Dendritic cell treated with granulocyte-macrophage colony-stimulating factor and Interleukin-4, amounts not matched to agents 40 ng/mL and 50 ng/mL, for 4 days (primary cell): ENCODE results near the gene CLCN2.
A peak's percentile ranks its signal among the peaks of the same experiment; 100 is the strongest.

ENCODE experiments used
- H3K27ac Mint-ChIP-seq: one replicate; pipeline ENCODE4 v1.8.0; 2022; ENCODE audit warnings: mild to moderate bottlenecking, mixed read lengths
- H3K27me3 Mint-ChIP-seq: one replicate; pipeline ENCODE4 v1.8.0; 2022; ENCODE audit warnings: mild to moderate bottlenecking, mixed read lengths
- H3K36me3 Mint-ChIP-seq: one replicate; pipeline ENCODE4 v1.8.0; 2022; ENCODE audit warnings: low read depth, mixed read lengths
- H3K4me1 Mint-ChIP-seq: one replicate; pipeline ENCODE4 v1.8.0; 2022; ENCODE audit warnings: low read depth, mixed read lengths
- H3K4me3 Mint-ChIP-seq: one replicate; pipeline ENCODE4 v1.8.0; 2022; ENCODE audit warnings: mild to moderate bottlenecking, moderate library complexity, mixed read lengths
- H3K9me3 Mint-ChIP-seq: one replicate; pipeline ENCODE4 v1.8.0; 2022; ENCODE audit warnings: mixed read lengths
- intact Hi-C: fragments of 100-400 bp; cut with micrococcal nuclease; formaldehyde crosslinking; loops from one replicate; pipeline ENCODE4 v1.15.0; 2022

The CLCN2 gene

GRCh38 chr3:184386047-184386806, 24.8 kb upstream of the CLCN2 start:
- Mint-ChIP-seq H3K9me3 (no peaks in the 10 kb centered on the region), H3K4me3 (no peak overlapping the region), H3K4me1 (peaks cover 19% of the 10 kb centered on the region), H3K36me3 (no peaks in the 10 kb centered on the region), H3K27ac (no peak overlapping the region), H3K27me3 (peaks cover 81% of the 10 kb centered on the region)
- intact Hi-C loops, result no loop called here

GRCh38 chr3:184384856-184385422, 23.5 kb upstream of the CLCN2 start:
- H3K9me3 Mint-ChIP-seq, result no peaks in the 10 kb centered on the region
- no peaks in the 10 kb centered on the region for H3K36me3 Mint-ChIP-seq
- intact Hi-C loops, result no loop called here
- peaks cover 26% of the 10 kb centered on the region for H3K4me1 Mint-ChIP-seq
- no peak overlapping the region for H3K27ac Mint-ChIP-seq
- no peak overlapping the region for H3K4me3 Mint-ChIP-seq
- peaks cover 78% of the 10 kb centered on the region for H3K27me3 Mint-ChIP-seq

- no peaks in the 10 kb centered on the region for H3K9me3 Mint-ChIP-seq
- H3K27ac Mint-ChIP-seq, result no peak overlapping the region
- H3K27me3 Mint-ChIP-seq, result peaks cover 76% of the 10 kb centered on the region
Observed at GRCh38 chr3:184384342-184384741, 22.9 kb upstream of the CLCN2 start.

GRCh38 chr3:184383033-184383740, 21.8 kb upstream of the CLCN2 start:
- Mint-ChIP-seq H3K27me3 (peaks cover 77% of the 10 kb centered on the region), H3K9me3 (no peaks in the 10 kb centered on the region), H3K36me3 (no peaks in the 10 kb centered on the region), H3K4me1 (peaks cover 21% of the 10 kb centered on the region), H3K27ac (no peak overlapping the region), H3K4me3 (no peak overlapping the region)
- intact Hi-C loops, result no loop called here

More at GRCh38 chr3:184384342-184384741, 22.9 kb upstream of the CLCN2 start:
- Mint-ChIP-seq H3K4me1 (peaks cover 21% of the 10 kb centered on the region), H3K4me3 (no peak overlapping the region), H3K36me3 (no peaks in the 10 kb centered on the region)
- intact Hi-C loops, result no loop called here

GRCh38 chr3:184382326-184383032, 21.1 kb upstream of the CLCN2 start:
- intact Hi-C loops, result no loop called here
- no peaks in the 10 kb centered on the region for H3K36me3 Mint-ChIP-seq
- H3K9me3 Mint-ChIP-seq, result no peaks in the 10 kb centered on the region
- H3K27ac Mint-ChIP-seq, result no peak overlapping the region
- H3K4me3 Mint-ChIP-seq, result no peak overlapping the region
- peaks cover 77% of the 10 kb centered on the region for H3K27me3 Mint-ChIP-seq
- peaks cover 25% of the 10 kb centered on the region for H3K4me1 Mint-ChIP-seq

- H3K4me1 Mint-ChIP-seq, result peaks cover 25% of the 10 kb centered on the region
- no peaks in the 10 kb centered on the region for H3K9me3 Mint-ChIP-seq
- no peak overlapping the region for H3K4me3 Mint-ChIP-seq
- no peaks in the 10 kb centered on the region for H3K36me3 Mint-ChIP-seq
- intact Hi-C loops, result no loop called here
- H3K27me3 Mint-ChIP-seq, result peaks cover 77% of the 10 kb centered on the region
- no peak overlapping the region for H3K27ac Mint-ChIP-seq
Observed at GRCh38 chr3:184381261-184382224, 20.1 kb upstream of the CLCN2 start.

GRCh38 chr3:184380627-184381260, 19.3 kb upstream of the CLCN2 start:
- Mint-ChIP-seq H3K4me1 (peaks cover 25% of the 10 kb centered on the region), H3K36me3 (no peaks in the 10 kb centered on the region), H3K27ac (no peak overlapping the region), H3K9me3 (no peaks in the 10 kb centered on the region), H3K4me3 (peak overlapping the region; percentile 39), H3K27me3 (peaks cover 79% of the 10 kb centered on the region)
- intact Hi-C loops, result no loop called here

GRCh38 chr3:184380185-184380626, 18.8 kb upstream of the CLCN2 start:
- Mint-ChIP-seq H3K27ac (no peak overlapping the region), H3K4me3 (no peak overlapping the region), H3K4me1 (peaks cover 25% of the 10 kb centered on the region), H3K9me3 (no peaks in the 10 kb centered on the region), H3K36me3 (no peaks in the 10 kb centered on the region), H3K27me3 (peaks cover 85% of the 10 kb centered on the region)
- intact Hi-C loops, result no loop called here

GRCh38 chr3:184379358-184380184, 18.2 kb upstream of the CLCN2 start, which contains the start of gene CHRD:
TSS of gene CHRD (plus strand) at chr3:184380054. CDS start at chr3:184380319, 265 bp downstream.
- peak within 1 kb of the TSS; percentile 68 for H3K4me3 Mint-ChIP-seq
- intact Hi-C loops, result no loop called here
- no peaks in the 10 kb centered on the region for H3K9me3 Mint-ChIP-seq
- H3K4me1 Mint-ChIP-seq, result peaks cover 25% of the 10 kb centered on the region
- H3K36me3 Mint-ChIP-seq, result no peaks in the 10 kb centered on the region
- no peak within 1 kb of the TSS for H3K27ac Mint-ChIP-seq
- H3K27me3 Mint-ChIP-seq, result peaks cover 86% of the 10 kb centered on the region

GRCh38 chr3:184378651-184379357, 17.4 kb upstream of the CLCN2 start:
- Mint-ChIP-seq H3K27me3 (peaks cover 86% of the 10 kb centered on the region), H3K27ac (no peak overlapping the region), H3K36me3 (no peaks in the 10 kb centered on the region), H3K4me1 (peaks cover 19% of the 10 kb centered on the region), H3K4me3 (peak overlapping the region; percentile 68), H3K9me3 (no peaks in the 10 kb centered on the region)
- intact Hi-C loops, result no loop called here

- Mint-ChIP-seq H3K4me1 (peaks cover 19% of the 10 kb centered on the region), H3K9me3 (no peaks in the 10 kb centered on the region), H3K36me3 (no peaks in the 10 kb centered on the region), H3K4me3 (no peak within 1 kb of the TSS), H3K27ac (no peak within 1 kb of the TSS), H3K27me3 (peaks cover 87% of the 10 kb centered on the region)
- intact Hi-C loops, result no loop called here
Observed at GRCh38 chr3:184377882-184378445, 16.6 kb upstream of the CLCN2 start, which contains the start of gene THPO. TSS of gene THPO (minus strand) at chr3:184378207. CDS start at chr3:184376259, 1,948 bp downstream.
